NCI-H69 (cell line): ENCODE results near the gene KIF26A.
A peak's percentile ranks its signal among the peaks of the same experiment; 100 is the strongest.

Experiments used
- DNase-seq: peaks from one replicate; lab custom pipeline; 2025; lab: John Stamatoyannopoulos, UW

Gene KIF26A

GRCh38 chr14:104177411-104177810 is 39.0 kb downstream of the KIF26A start:
- no peak for DNase-seq

DNA sequence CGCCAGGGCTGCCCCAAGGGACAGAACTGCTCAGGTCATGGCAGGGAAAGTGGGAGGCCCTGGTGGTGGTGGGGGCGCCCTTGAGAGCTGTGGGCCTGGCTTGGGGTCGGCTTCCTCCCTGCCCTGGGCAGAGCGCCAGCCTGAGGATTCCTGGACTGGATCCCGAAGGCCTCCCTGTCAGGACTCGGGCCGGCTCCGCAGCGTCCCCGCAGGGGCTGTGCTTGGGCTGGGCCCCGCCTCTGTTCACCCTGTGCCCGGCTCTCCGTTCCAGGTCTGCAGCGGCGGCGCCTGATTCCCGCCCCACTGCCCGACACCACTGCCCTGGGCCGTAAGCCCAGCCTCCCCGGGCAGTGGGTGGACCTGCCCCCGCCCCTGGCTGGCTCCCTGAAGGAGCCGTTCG is 39.9 kb downstream of the KIF26A start:
- no peak for DNase-seq

- no peak for DNase-seq
These were observed 40.7 kb downstream of the KIF26A start for GRCh38 chr14:104179126-104179525.

- DNase-seq: no peak
These were observed 41.3 kb downstream of the KIF26A start for GRCh38 chr14:104179564-104180129.

GRCh38 chr14:104180561-104181165 is 42.3 kb downstream of the KIF26A start:
- DNase-seq: no peak

- DNase-seq: no peak
These were observed 43.6 kb downstream of the KIF26A start for GRCh38 chr14:104181761-104182530.

- no peak for DNase-seq
These were observed 44.6 kb downstream of the KIF26A start for GRCh38 chr14:104182857-104183425.

GRCh38 chr14:104183796-104184195 is 45.4 kb downstream of the KIF26A start:
- no peak for DNase-seq

GRCh38 chr14:104184506-104184905 is 46.1 kb downstream of the KIF26A start:
- DNase-seq: peak; percentile 39

GRCh38 chr14:104184911-104185499 is 46.6 kb downstream of the KIF26A start:
- peak; percentile 81 for DNase-seq

- no peak for DNase-seq
These were observed 47.6 kb downstream of the KIF26A start for GRCh38 chr14:104185916-104186495.

DNA sequence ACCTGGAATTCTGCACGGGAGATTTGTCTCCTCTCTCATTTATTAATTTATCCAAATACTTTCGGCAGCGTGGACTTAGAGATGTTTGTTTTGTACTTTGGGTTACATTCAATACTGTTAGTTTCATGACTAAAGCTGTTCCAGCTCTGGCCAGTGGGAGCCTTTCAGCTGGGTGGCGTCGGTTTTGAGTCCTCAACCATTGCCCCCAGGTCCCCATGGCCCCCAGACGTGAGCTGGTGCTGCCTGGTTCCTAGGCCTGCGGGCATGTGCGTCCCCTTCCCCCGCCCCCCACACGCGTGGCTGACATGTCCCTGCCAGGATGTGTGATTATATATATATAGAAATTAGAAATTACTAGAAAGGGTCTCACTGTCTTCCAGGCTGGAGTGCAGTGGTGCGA is 48.2 kb downstream of the KIF26A start:
- no peak for DNase-seq

GRCh38 chr14:104187121-104187889 is 48.9 kb downstream of the KIF26A start:
- no peak for DNase-seq

DNA sequence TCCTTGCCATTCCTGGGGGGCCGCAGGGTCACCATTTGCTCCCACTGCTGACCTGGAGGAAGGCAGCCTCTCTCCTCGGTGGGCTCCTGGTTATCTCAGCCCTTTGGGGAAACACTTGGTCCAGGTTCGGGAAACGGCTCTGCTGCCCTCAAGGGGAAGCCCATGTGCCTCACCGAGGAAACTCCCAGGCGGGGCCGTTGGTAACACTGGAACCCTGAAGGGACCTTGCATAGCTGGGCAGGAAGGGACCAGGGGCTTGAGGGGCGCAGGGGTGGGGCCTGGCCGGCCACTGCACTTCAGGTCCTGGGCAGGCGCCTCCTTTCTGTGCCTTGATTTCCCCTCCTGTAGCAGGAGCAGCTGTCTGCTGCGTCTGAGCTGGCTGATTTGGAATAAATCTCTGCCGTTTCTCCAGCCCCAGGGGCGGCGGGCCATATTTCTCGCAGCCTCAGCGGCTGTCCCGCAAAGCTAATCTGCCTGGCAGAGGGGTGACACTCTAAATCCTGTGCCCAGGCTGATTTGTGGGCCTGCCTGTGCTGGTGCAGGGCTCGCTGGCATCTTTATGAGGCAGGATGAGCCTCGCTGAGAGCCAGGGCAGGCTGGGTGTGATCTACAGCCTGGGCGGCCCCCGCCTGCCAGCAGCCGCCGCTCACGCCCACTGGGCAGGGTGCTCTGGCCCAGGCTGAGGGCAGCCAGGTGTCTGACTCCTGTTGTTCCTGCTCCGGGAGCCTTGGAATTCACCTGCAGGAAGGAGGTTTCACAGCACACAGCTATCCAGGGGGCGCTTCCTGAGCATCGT is 49.7 kb downstream of the KIF26A start:
- peak; percentile 37 for DNase-seq

DNA sequence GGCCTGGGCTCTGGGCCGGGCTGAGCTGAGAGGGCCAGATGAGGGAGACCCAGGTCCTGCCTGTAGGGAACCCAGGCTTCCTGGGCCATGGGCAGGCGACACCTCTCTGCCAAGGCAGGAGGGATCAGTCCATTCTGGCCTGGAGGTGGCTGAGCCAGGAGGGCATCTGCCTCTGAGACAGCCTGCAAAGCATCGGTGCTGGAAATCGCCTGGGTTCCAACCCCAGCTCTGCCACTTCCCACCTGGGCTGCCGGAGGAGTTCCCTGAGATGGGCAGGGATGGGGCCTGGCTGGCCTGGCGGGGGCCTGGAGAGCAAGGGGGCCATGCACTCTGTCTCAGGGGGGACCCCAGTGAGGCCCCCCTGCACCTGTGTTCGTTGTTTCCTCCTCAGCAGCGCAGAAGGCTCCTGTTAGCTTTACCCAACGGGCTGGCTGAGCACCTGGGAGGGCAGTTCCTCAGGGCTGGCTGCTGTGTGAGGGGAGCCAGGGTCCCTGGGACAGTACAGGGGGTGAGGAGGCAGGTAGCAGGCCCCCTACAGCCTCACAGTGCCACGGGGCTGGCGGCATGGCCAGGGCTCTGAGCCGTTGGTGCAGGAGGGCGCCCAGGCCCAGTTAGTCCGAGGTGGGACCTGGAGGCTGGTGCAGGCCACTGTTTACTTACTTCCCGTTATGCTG is 50.5 kb downstream of the KIF26A start:
- peak; percentile 11 for DNase-seq

- DNase-seq: no peak
These were observed 51.4 kb downstream of the KIF26A start for GRCh38 chr14:104189629-104190335.

- no peak for DNase-seq
These were observed 52.1 kb downstream of the KIF26A start for GRCh38 chr14:104190396-104191000.

- DNase-seq: no peak
These were observed 53.1 kb downstream of the KIF26A start for GRCh38 chr14:104191409-104191997.
